Hepatocyte (in vitro differentiated cells): ENCODE results near the gene RIMBP2. TPM values are rescaled to one million over a fixed set of nuclear protein-coding genes. Genes with fewer than 3 reads are reported as not detected.

ENCODE experiments used
- DNase-seq: peaks from one replicate; pipeline ENCODE4 v3.0.0-alpha.2; 2016; ENCODE audit warnings: low spot score
- H2AFZ ChIP-seq: fragments of 200-600 bp; sonication (generic); 2 replicates; pipeline ENCODE4 v1.6.0; 2016; ENCODE audit warnings: antibody characterized with exemption, mild to moderate bottlenecking
- H3K27ac ChIP-seq: fragments of 200-600 bp; sonication (generic); 2 replicates; pipeline ENCODE4 v1.5.1; 2016; ENCODE audit warnings: mild to moderate bottlenecking
- H3K27me3 ChIP-seq: fragments of 200-600 bp; sonication (generic); 2 replicates; pipeline ENCODE4 v1.6.1; 2016
- H3K36me3 ChIP-seq: fragments of 200-600 bp; sonication (generic); replicated peaks from 2 replicates; pipeline ENCODE4 v1.5.1; 2016; ENCODE audit warnings: low read depth; ENCODE audit not compliant: insufficient read depth
- H3K4me1 ChIP-seq: fragments of 200-600 bp; sonication (generic); 2 replicates; pipeline ENCODE4 v1.5.1; 2016; ENCODE audit warnings: mild to moderate bottlenecking, moderate library complexity; ENCODE audit not compliant: insufficient read depth
- H3K4me2 ChIP-seq: fragments of 200-600 bp; sonication (generic); 2 replicates; pipeline ENCODE4 v1.6.0; 2016
- H3K4me3 ChIP-seq: fragments of 200-600 bp; sonication (generic); 2 replicates; pipeline ENCODE4 v1.5.1; 2016; ENCODE audit warnings: mild to moderate bottlenecking
- H3K79me2 ChIP-seq: fragments of 200-600 bp; sonication (generic); 2 replicates; pipeline ENCODE4 v1.6.0; 2017; ENCODE audit warnings: mild to moderate bottlenecking
- H3K9me2 ChIP-seq: fragments of 200-600 bp; sonication (generic); replicated peaks from 2 replicates; pipeline ENCODE4 v1.6.0; 2017; ENCODE audit warnings: mild to moderate bottlenecking; ENCODE audit not compliant: insufficient read depth
- H3K9me3 ChIP-seq: fragments of 200-600 bp; sonication (generic); 2 replicates; pipeline ENCODE4 v1.5.1; 2016; ENCODE audit warnings: low read depth, mild to moderate bottlenecking
- H4K20me1 ChIP-seq: fragments of 200-600 bp; sonication (generic); 2 replicates; pipeline ENCODE4 v1.6.0; 2016; ENCODE audit warnings: mild to moderate bottlenecking; ENCODE audit not compliant: insufficient read depth, poor library complexity, severe bottlenecking
- EZH2 ChIP-seq: fragments of 200-600 bp; sonication (generic); IDR thresholded peaks from 2 replicates; pipeline ENCODE4 v1.6.1; 2016; ENCODE audit warnings: antibody characterized with exemption, mild to moderate bottlenecking, borderline replicate concordance
- EZH2phosphoT487 ChIP-seq: fragments of 200-600 bp; sonication (generic); IDR thresholded peaks from one replicate; pipeline ENCODE4 v1.6.1; 2018; ENCODE audit warnings: antibody characterized with exemption, mild to moderate bottlenecking, low read depth, moderate library complexity; ENCODE audit not compliant: unreplicated experiment, severe bottlenecking
- WGBS: methylation state at CpG from one replicate; pipeline ENCODE4 v1.1.6; 2016; ENCODE audit warnings: low lambda C conversion rate; ENCODE audit errors: missing lambda C conversion rate; 5-methylcytosine and 5-hydroxymethylcytosine counted together
- polyA plus RNA-seq: library from polyadenylated mRNA; unstranded; fragments of >200 nt; fragmentation: Nextera tagmentation; extraction: Ambion mirVana; gene quantifications from 2 replicates; pipeline ENCODE4 v1.2.1, GENCODE V29; 2016
- total RNA-seq: library from RNA; depleted of rRNA; stranded (reverse); fragments of >200 nt; gene quantifications from 2 replicates; pipeline ENCODE4 v1.2.3, GENCODE V29; 2014
- TF ChIP-seq, protein P1 (sequence below): fragments of 200-600 bp; sonication (generic); IDR thresholded peaks from 2 replicates; pipeline ENCODE4 v1.5.1; 2016; ENCODE audit warnings: antibody characterized with exemption, mild to moderate bottlenecking; ENCODE audit not compliant: poor library complexity

The RIMBP2 gene
- total and polyA plus RNA-seq, 2 experiments from 2014 or later: 2.5 to 4.4 TPM

- Histone ChIP-seq H3K4me1 (no peaks in the 10 kb centered on the region), H2AFZ (no peak overlapping the region), H3K27ac (no peak overlapping the region), H4K20me1 (no peaks in the 10 kb centered on the region), H3K79me2 (no peaks in the 10 kb centered on the region), H3K9me2 (no peaks in the 10 kb centered on the region), H3K27me3 (no peaks in the 10 kb centered on the region), H3K9me3 (no peaks in the 10 kb centered on the region), H3K4me3 (no peak overlapping the region), H3K4me2 (no peak overlapping the region), H3K36me3 (no peaks in the 10 kb centered on the region)
- DNase-seq: no peak
- TF ChIP-seq EZH2 (no peak), EZH2phosphoT487 (no peak)
- TF ChIP-seq, protein P1, sequence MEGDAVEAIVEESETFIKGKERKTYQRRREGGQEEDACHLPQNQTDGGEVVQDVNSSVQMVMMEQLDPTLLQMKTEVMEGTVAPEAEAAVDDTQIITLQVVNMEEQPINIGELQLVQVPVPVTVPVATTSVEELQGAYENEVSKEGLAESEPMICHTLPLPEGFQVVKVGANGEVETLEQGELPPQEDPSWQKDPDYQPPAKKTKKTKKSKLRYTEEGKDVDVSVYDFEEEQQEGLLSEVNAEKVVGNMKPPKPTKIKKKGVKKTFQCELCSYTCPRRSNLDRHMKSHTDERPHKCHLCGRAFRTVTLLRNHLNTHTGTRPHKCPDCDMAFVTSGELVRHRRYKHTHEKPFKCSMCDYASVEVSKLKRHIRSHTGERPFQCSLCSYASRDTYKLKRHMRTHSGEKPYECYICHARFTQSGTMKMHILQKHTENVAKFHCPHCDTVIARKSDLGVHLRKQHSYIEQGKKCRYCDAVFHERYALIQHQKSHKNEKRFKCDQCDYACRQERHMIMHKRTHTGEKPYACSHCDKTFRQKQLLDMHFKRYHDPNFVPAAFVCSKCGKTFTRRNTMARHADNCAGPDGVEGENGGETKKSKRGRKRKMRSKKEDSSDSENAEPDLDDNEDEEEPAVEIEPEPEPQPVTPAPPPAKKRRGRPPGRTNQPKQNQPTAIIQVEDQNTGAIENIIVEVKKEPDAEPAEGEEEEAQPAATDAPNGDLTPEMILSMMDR: no peak
- 89% methylated on average over 8 of the region's 8 CpGs for WGBS
Observed at GRCh38 chr12:130656411-130656810, 59.7 kb downstream of the RIMBP2 start.

DNA sequence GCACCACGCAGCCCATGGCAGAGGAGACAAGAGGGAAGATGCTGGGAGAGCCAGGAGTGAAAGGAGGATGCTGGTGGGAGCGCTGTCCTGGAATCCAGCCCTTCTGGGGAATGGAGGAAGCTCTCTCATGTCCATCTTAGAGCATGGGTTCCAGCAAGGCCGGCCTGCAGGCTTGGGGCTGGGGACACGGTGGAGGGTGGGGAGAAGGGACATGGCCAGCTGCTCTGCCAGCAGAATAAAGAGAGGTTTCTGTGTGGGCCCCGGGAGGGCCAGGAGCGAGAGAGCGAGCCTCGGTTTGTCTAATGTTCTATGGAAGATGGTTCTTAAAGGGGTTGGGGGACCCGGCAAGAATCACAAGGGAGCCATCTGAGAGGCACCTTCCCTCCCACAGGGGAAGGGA, 60.2 kb downstream of the RIMBP2 start:
- Histone ChIP-seq H3K27ac (no peak overlapping the region), H4K20me1 (no peaks in the 10 kb centered on the region), H3K36me3 (no peaks in the 10 kb centered on the region), H3K79me2 (no peaks in the 10 kb centered on the region), H3K9me3 (no peaks in the 10 kb centered on the region), H3K4me3 (no peak overlapping the region), H3K9me2 (no peaks in the 10 kb centered on the region), H3K4me1 (no peaks in the 10 kb centered on the region), H2AFZ (no peak overlapping the region), H3K4me2 (no peak overlapping the region), H3K27me3 (no peaks in the 10 kb centered on the region)
- 86% methylated on average over 9 of the region's 9 CpGs for WGBS
- TF ChIP-seq EZH2 (no peak), EZH2phosphoT487 (no peak)
- TF ChIP-seq, protein P1: no peak
- no peak for DNase-seq

DNA sequence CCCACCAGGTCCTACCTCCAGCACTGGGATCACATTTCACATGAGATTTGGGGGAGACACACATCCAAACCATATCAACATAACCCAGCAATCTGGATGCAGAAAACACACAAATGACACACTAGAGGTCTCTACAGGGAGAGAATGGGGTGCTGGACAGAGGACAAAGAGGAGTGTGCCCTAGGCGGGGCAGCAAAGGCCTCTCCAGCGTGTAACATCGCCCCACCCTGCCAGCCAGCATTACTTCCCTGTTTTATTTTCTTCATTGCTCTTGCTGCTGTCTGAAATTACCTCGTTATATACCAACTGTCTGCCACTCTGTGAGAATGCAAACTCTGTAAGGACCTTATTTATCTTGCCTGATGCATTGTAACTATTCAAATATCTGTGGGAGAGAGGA, 61.1 kb downstream of the RIMBP2 start:
- 82% methylated on average over 4 of the region's 4 CpGs for whole genome bisulfite sequencing
- no peaks in the 10 kb centered on the region for H3K79me2 ChIP-seq
- TF ChIP-seq, protein P1: no peak
- TF ChIP-seq EZH2 (no peak), EZH2phosphoT487 (no peak)
- no peak overlapping the region for H3K4me2 ChIP-seq
- H3K4me3 ChIP-seq: no peak overlapping the region
- H3K9me2 ChIP-seq: no peaks in the 10 kb centered on the region
- H2AFZ ChIP-seq: no peak overlapping the region
- no peaks in the 10 kb centered on the region for H3K36me3 ChIP-seq
- DNase-seq: no peak
- H3K4me1 ChIP-seq: no peaks in the 10 kb centered on the region
- no peak overlapping the region for H3K27ac ChIP-seq
- H4K20me1 ChIP-seq: no peaks in the 10 kb centered on the region
- no peaks in the 10 kb centered on the region for H3K9me3 ChIP-seq
- no peaks in the 10 kb centered on the region for H3K27me3 ChIP-seq
